ENCODE measurements around the gene ZNF771. TPM values are rescaled to one million over a fixed set of nuclear protein-coding genes. Genes with fewer than 3 reads are reported as not detected.

Gene ZNF771
- total and polyA plus RNA-seq, 2 experiments from 2014 or later = 10.8 to 12.0 TPM

DNA sequence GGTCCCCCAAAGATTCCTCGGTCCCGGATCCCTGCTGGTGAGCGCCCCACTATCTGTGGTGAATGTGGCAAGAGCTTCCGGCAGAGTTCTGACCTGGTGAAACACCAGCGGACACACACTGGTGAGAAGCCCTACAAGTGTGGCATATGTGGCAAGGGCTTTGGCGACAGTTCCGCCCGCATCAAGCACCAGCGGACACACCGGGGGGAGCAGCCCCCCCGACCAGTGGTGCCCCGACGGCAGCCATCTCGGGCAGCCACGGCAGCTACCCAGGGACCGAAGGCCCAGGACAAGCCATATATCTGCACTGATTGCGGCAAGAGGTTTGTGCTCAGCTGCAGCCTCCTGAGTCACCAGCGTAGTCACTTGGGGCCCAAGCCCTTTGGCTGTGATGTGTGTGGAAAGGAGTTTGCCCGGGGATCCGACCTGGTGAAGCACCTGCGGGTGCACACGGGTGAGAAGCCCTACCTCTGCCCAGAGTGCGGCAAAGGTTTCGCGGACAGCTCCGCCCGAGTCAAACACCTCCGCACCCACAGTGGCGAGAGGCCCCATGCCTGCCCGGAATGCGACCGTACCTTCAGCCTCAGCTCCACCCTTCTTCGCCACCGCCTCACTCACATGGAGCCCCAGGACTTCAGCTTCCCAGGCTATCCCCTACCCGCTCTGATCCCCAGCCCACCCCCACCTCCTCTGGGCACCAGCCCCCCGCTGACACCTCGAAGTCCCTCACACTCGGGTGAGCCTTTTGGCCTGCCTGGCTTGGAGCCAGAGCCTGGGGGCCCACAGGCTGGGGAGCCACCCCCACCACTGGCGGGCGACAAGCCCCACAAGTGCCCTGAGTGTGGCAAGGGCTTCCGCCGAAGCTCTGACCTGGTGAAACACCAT, 9.4 kb upstream of the ZNF771 start:
- Mint-ChIP-seq H3K27ac (no peak overlapping the region), H3K9me3 (no peaks in the 10 kb centered on the region), H3K36me3 (ENCODE audit: low read depth) (peaks cover 35% of the 10 kb centered on the region), H3K4me1 (peaks cover 40% of the 10 kb centered on the region), H3K27me3 (ENCODE audit: insufficient read depth, low read depth, poor library complexity) (peaks cover 19% of the 10 kb centered on the region), H3K4me3 (no peak overlapping the region)
- TF ChIP-seq EZH2 (IDR thresholded peaks at IDR 0.05; ENCODE audit: low read depth, unreplicated experiment) (no peak), ZNF331 (CRISPR knock-in tag; IDR thresholded peaks at IDR 0.05; ENCODE audit: low read depth) (no peak), ZNF114 (CRISPR knock-in tag; IDR thresholded peaks at IDR 0.05) (no peak), STAT1 (IDR thresholded peaks at IDR 0.05; ENCODE audit: unreplicated experiment) (no peak), NANOG (IDR thresholded peaks at IDR 0.05; ENCODE audit: borderline replicate concordance) (no peak), POLR2AphosphoS5 (IDR thresholded peaks at IDR 0.05; ENCODE audit: low read depth) (no peak), CREB1 (CRISPR knock-in tag; IDR thresholded peaks at IDR 0.05; ENCODE audit: low read depth) (no peak), JUNB (IDR thresholded peaks at IDR 0.05; ENCODE audit: unreplicated experiment) (no peak), EZH2phosphoT487 (IDR thresholded peaks at IDR 0.05; ENCODE audit: unreplicated experiment) (no peak)
- TF ChIP-seq, protein P1, sequence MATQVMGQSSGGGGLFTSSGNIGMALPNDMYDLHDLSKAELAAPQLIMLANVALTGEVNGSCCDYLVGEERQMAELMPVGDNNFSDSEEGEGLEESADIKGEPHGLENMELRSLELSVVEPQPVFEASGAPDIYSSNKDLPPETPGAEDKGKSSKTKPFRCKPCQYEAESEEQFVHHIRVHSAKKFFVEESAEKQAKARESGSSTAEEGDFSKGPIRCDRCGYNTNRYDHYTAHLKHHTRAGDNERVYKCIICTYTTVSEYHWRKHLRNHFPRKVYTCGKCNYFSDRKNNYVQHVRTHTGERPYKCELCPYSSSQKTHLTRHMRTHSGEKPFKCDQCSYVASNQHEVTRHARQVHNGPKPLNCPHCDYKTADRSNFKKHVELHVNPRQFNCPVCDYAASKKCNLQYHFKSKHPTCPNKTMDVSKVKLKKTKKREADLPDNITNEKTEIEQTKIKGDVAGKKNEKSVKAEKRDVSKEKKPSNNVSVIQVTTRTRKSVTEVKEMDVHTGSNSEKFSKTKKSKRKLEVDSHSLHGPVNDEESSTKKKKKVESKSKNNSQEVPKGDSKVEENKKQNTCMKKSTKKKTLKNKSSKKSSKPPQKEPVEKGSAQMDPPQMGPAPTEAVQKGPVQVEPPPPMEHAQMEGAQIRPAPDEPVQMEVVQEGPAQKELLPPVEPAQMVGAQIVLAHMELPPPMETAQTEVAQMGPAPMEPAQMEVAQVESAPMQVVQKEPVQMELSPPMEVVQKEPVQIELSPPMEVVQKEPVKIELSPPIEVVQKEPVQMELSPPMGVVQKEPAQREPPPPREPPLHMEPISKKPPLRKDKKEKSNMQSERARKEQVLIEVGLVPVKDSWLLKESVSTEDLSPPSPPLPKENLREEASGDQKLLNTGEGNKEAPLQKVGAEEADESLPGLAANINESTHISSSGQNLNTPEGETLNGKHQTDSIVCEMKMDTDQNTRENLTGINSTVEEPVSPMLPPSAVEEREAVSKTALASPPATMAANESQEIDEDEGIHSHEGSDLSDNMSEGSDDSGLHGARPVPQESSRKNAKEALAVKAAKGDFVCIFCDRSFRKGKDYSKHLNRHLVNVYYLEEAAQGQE (IDR thresholded peaks at IDR 0.05; ENCODE audit: unreplicated experiment) = no peak
- TF ChIP-seq, protein P2, sequence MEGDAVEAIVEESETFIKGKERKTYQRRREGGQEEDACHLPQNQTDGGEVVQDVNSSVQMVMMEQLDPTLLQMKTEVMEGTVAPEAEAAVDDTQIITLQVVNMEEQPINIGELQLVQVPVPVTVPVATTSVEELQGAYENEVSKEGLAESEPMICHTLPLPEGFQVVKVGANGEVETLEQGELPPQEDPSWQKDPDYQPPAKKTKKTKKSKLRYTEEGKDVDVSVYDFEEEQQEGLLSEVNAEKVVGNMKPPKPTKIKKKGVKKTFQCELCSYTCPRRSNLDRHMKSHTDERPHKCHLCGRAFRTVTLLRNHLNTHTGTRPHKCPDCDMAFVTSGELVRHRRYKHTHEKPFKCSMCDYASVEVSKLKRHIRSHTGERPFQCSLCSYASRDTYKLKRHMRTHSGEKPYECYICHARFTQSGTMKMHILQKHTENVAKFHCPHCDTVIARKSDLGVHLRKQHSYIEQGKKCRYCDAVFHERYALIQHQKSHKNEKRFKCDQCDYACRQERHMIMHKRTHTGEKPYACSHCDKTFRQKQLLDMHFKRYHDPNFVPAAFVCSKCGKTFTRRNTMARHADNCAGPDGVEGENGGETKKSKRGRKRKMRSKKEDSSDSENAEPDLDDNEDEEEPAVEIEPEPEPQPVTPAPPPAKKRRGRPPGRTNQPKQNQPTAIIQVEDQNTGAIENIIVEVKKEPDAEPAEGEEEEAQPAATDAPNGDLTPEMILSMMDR (conservative IDR thresholded peaks at IDR 0.05; ENCODE audit: low read depth in 2 of 2) = no peak
- TF ChIP-seq, protein P3, sequence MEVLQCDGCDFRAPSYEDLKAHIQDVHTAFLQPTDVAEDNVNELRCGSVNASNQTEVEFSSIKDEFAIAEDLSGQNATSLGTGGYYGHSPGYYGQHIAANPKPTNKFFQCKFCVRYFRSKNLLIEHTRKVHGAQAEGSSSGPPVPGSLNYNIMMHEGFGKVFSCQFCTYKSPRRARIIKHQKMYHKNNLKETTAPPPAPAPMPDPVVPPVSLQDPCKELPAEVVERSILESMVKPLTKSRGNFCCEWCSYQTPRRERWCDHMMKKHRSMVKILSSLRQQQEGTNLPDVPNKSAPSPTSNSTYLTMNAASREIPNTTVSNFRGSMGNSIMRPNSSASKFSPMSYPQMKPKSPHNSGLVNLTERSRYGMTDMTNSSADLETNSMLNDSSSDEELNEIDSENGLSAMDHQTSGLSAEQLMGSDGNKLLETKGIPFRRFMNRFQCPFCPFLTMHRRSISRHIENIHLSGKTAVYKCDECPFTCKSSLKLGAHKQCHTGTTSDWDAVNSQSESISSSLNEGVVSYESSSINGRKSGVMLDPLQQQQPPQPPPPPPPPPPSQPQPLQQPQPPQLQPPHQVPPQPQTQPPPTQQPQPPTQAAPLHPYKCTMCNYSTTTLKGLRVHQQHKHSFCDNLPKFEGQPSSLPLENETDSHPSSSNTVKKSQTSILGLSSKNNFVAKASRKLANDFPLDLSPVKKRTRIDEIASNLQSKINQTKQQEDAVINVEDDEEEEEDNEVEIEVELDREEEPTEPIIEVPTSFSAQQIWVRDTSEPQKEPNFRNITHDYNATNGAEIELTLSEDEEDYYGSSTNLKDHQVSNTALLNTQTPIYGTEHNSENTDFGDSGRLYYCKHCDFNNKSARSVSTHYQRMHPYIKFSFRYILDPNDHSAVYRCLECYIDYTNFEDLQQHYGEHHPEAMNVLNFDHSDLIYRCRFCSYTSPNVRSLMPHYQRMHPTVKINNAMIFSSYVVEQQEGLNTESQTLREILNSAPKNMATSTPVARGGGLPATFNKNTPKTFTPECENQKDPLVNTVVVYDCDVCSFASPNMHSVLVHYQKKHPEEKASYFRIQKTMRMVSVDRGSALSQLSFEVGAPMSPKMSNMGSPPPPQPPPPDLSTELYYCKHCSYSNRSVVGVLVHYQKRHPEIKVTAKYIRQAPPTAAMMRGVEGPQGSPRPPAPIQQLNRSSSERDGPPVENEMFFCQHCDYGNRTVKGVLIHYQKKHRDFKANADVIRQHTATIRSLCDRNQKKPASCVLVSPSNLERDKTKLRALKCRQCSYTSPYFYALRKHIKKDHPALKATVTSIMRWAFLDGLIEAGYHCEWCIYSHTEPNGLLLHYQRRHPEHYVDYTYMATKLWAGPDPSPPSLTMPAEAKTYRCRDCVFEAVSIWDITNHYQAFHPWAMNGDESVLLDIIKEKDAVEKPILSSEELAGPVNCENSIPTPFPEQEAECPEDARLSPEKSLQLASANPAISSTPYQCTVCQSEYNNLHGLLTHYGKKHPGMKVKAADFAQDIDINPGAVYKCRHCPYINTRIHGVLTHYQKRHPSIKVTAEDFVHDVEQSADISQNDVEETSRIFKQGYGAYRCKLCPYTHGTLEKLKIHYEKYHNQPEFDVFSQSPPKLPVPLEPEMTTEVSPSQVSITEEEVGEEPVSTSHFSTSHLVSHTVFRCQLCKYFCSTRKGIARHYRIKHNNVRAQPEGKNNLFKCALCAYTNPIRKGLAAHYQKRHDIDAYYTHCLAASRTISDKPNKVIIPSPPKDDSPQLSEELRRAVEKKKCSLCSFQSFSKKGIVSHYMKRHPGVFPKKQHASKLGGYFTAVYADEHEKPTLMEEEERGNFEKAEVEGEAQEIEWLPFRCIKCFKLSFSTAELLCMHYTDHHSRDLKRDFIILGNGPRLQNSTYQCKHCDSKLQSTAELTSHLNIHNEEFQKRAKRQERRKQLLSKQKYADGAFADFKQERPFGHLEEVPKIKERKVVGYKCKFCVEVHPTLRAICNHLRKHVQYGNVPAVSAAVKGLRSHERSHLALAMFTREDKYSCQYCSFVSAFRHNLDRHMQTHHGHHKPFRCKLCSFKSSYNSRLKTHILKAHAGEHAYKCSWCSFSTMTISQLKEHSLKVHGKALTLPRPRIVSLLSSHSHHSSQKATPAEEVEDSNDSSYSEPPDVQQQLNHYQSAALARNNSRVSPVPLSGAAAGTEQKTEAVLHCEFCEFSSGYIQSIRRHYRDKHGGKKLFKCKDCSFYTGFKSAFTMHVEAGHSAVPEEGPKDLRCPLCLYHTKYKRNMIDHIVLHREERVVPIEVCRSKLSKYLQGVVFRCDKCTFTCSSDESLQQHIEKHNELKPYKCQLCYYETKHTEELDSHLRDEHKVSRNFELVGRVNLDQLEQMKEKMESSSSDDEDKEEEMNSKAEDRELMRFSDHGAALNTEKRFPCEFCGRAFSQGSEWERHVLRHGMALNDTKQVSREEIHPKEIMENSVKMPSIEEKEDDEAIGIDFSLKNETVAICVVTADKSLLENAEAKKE (CRISPR knock-in tag; IDR thresholded peaks at IDR 0.05) = no peak
- TF ChIP-seq, protein P4, sequence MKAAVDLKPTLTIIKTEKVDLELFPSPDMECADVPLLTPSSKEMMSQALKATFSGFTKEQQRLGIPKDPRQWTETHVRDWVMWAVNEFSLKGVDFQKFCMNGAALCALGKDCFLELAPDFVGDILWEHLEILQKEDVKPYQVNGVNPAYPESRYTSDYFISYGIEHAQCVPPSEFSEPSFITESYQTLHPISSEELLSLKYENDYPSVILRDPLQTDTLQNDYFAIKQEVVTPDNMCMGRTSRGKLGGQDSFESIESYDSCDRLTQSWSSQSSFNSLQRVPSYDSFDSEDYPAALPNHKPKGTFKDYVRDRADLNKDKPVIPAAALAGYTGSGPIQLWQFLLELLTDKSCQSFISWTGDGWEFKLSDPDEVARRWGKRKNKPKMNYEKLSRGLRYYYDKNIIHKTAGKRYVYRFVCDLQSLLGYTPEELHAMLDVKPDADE (IDR thresholded peaks at IDR 0.05) = no peak
- Histone ChIP-seq H3F3A (replicated peaks; ENCODE audit: low read depth) (peaks cover 56% of the 10 kb centered on the region), H3K27me3 (ENCODE audit: insufficient read depth) (no peaks in the 10 kb centered on the region), H3K36me3 (ENCODE audit: insufficient read depth) (peaks cover 9% of the 10 kb centered on the region; the same call in 1 of the 2 replicates), H3K4me2 (no peak overlapping the region), H2AFZ (no peak overlapping the region), H4K20me1 (replicated peaks; ENCODE audit: insufficient read depth) (peaks cover 15% of the 10 kb centered on the region; the same call in 1 of the 2 replicates), H3K79me2 (replicated peaks; ENCODE audit: insufficient read depth) (peaks cover 20% of the 10 kb centered on the region), H3K4me3 (no peak overlapping the region), H3K4me1 (ENCODE audit: insufficient read depth) (peaks cover 33% of the 10 kb centered on the region), H3K27ac (ENCODE audit: low read depth) (no peak overlapping the region), H3K9me2 (ENCODE audit: insufficient read depth) (no peaks in the 10 kb centered on the region)
- DNase-seq (ENCODE audit: low spot score) (no peak), ATAC-seq (no peak)
